HCT116 (cell line): ENCODE data around the gene EPSTI1. TPM values are rescaled to one million over a fixed set of nuclear protein-coding genes. Genes with fewer than 3 reads are reported as not detected.

Experiments used
- ATAC-seq: fragments of 200-7000 bp; cut with Tn5 transposase; 2 replicates; pipeline ENCODE4 v1.9.1; 2020; ENCODE audit warnings: mild to moderate bottlenecking, moderate library complexity
- BruUV-seq: library from RNA; stranded (reverse); fragments of 400-500 nt; replicated peaks from 2 replicates; lab custom pipeline; 2021; lab: Mats Ljungman, UMichigan
- CTCF ChIA-PET: fragments of 300-600 bp; sonication (Branson Sonifier 250); formaldehyde crosslinking; loops from one replicate; lab custom pipeline; 2021; ENCODE audit warnings: antibody characterized with exemption; lab: Charles Lee
- POLR2A ChIA-PET: fragments of 300-600, 350-600 bp; sonication (Branson Sonifier 250); formaldehyde crosslinking; loops from one replicate; lab custom pipeline; 2021; ENCODE audit warnings: antibody characterized with exemption; lab: Charles Lee
- RAD21 ChIA-PET, 2 experiments: fragments of 300-600 bp; sonication (Branson Sonifier 250); formaldehyde crosslinking; loops; one replicate each; lab custom pipeline; 2023; ENCODE audit warnings: low total read pairs in 2 of 2; ENCODE audit not compliant: uncharacterized antibody in 2 of 2, unreplicated experiment in 2 of 2, low non-redundant PET in 1 of 2; lab: Charles Lee
- DNase-seq: peaks from one replicate; pipeline ENCODE4 v3.0.0-alpha.2; 2010; ENCODE audit warnings: low read depth, low spot score
- H2AFZ ChIP-seq: fragments of 200-600 bp; shearing (Covaris generic), sonication (generic); 2 replicates; pipeline ENCODE4 v1.6.1; 2017; ENCODE audit warnings: low read depth, mixed run types, mixed read lengths, antibody characterized with exemption, low read length; ENCODE audit not compliant: poor library complexity, severe bottlenecking
- H3K27ac ChIP-seq: 2 replicates; pipeline ENCODE4 v1.5.1; 2012; ENCODE audit warnings: low read depth, low read length
- H3K27me3 ChIP-seq: fragments of 200-600 bp; sonication (generic); 2 replicates; pipeline ENCODE4 v1.6.1; 2016; ENCODE audit warnings: mixed run types, low read length, mixed read lengths; ENCODE audit not compliant: insufficient read depth
- H3K36me3 ChIP-seq, 2 experiments: fragments of 200-500 bp in 1 of 2; fragments of 200-600 bp in 1 of 2; sonication (Bioruptor generic) in 1 of 2; sonication (generic) in 1 of 2; 2 replicates each; pipeline versions ENCODE4 v1.5.1 to v1.6.1; 2014 to 2016; ENCODE audit warnings: low read length in 2 of 2, inconsistent platforms in 1 of 2, mixed read lengths in 1 of 2, mixed run types in 1 of 2; ENCODE audit not compliant: insufficient read depth in 2 of 2, control insufficient read depth in 1 of 2
- H3K4me1 ChIP-seq, 2 experiments: fragments of 200-600 bp in 1 of 2; sonication (generic) in 1 of 2; 2 replicates each; pipeline versions ENCODE4 v1.5.1 to v1.6.1; 2012 to 2017; ENCODE audit warnings: low read length in 2 of 2, inconsistent platforms in 1 of 2, mild to moderate bottlenecking in 1 of 2, mixed read lengths in 1 of 2, mixed run types in 1 of 2, moderate library complexity in 1 of 2; ENCODE audit not compliant: insufficient read depth in 2 of 2, control insufficient read depth in 1 of 2
- H3K4me2 ChIP-seq: fragments of 200-600 bp; sonication (generic); 2 replicates; pipeline ENCODE4 v1.6.1; 2017; ENCODE audit warnings: mixed run types, low read length, mixed read lengths
- H3K4me3 ChIP-seq, 2 experiments: fragments of 200-600 bp in 1 of 2; sonication (generic) in 1 of 2; replicated peaks in 1 of 2; 2 replicates each; pipeline ENCODE4 v1.5.1; 2011 to 2016; ENCODE audit warnings: low read length in 2 of 2, control low read depth in 1 of 2, low read depth in 1 of 2, mild to moderate bottlenecking in 1 of 2, mixed read lengths in 1 of 2, mixed run types in 1 of 2
- H3K79me2 ChIP-seq: fragments of 200-600 bp; sonication (generic); 2 replicates; pipeline ENCODE4 v1.6.1; 2017; ENCODE audit warnings: mild to moderate bottlenecking, mixed run types, low read length, moderate library complexity, mixed read lengths; ENCODE audit not compliant: insufficient read depth
- H3K9ac ChIP-seq: fragments of 200-600 bp; sonication (generic); 2 replicates; pipeline ENCODE4 v1.6.1; 2016; ENCODE audit warnings: low read length, mixed read lengths
- H3K9me2 ChIP-seq: fragments of 200-600 bp; sonication (generic), shearing (Covaris generic); 2 replicates; pipeline ENCODE4 v1.6.1; 2017; ENCODE audit warnings: mixed run types, mild to moderate bottlenecking, moderate library complexity; ENCODE audit not compliant: insufficient read depth
- H3K9me3 ChIP-seq, 2 experiments: fragments of 200-500 bp in 1 of 2; fragments of 200-600 bp in 1 of 2; sonication (Bioruptor generic) in 1 of 2; sonication (generic) in 1 of 2; 2 replicates each; pipeline ENCODE4 v1.6.1; 2014 to 2017; ENCODE audit warnings: low read length in 2 of 2, mixed read lengths in 2 of 2, inconsistent platforms in 1 of 2, low read depth in 1 of 2, mild to moderate bottlenecking in 1 of 2, mixed run types in 1 of 2, moderate library complexity in 1 of 2; ENCODE audit not compliant: control insufficient read depth in 1 of 2, insufficient read depth in 1 of 2
- H4K20me1 ChIP-seq: fragments of 200-600 bp; sonication (generic), shearing (Covaris generic); 2 replicates; pipeline ENCODE4 v1.6.1; 2017; ENCODE audit warnings: mixed run types, mild to moderate bottlenecking, moderate library complexity; ENCODE audit not compliant: insufficient read depth
- CEBPB ChIP-seq: IDR thresholded peaks from 2 replicates; pipeline ENCODE4 v1.6.1; 2012; ENCODE audit warnings: low read depth
- EGR1 ChIP-seq: IDR thresholded peaks from 2 replicates; pipeline ENCODE4 v1.6.1; 2012; ENCODE audit warnings: low read depth
- ELF1 ChIP-seq: IDR thresholded peaks from 2 replicates; pipeline ENCODE4 v1.6.1; 2012; ENCODE audit warnings: low read depth, borderline replicate concordance
- EZH2phosphoT487 ChIP-seq: fragments of 200-600 bp; IDR thresholded peaks from 2 replicates; pipeline ENCODE4 v1.6.1; 2018; ENCODE audit warnings: antibody characterized with exemption, borderline replicate concordance
- POLR2AphosphoS5 ChIP-seq: IDR thresholded peaks from 2 replicates; pipeline ENCODE4 v1.6.1; 2011; ENCODE audit warnings: mild to moderate bottlenecking, low read depth, low read length, moderate library complexity
- TCF7L2 ChIP-seq: IDR thresholded peaks from 2 replicates; pipeline ENCODE4 v1.7.0; 2011; ENCODE audit warnings: borderline replicate concordance, inconsistent platforms; ENCODE audit not compliant: insufficient read depth, insufficient read length; ENCODE audit errors: extremely low read depth
- YY1 ChIP-seq: IDR thresholded peaks from 2 replicates; pipeline ENCODE4 v1.6.1; 2011; ENCODE audit warnings: low read length, low read depth, moderate library complexity, mild to moderate bottlenecking; ENCODE audit not compliant: insufficient replicate concordance; ENCODE audit errors: extremely low read depth
- ZFX ChIP-seq: fragments of 450-650 bp; IDR thresholded peaks from 2 replicates; pipeline ENCODE4 v1.6.1; 2017
- intact Hi-C: fragments of 100-400 bp; cut with micrococcal nuclease; formaldehyde crosslinking; loops from 2 replicates; pipeline ENCODE4 v1.10.0; 2022
- total RNA-seq: library from RNA; stranded (reverse); gene quantifications from one replicate; pipeline ENCODE4 v1.2.1, GENCODE V29; 2021; ENCODE audit not compliant: unreplicated experiment
- TF ChIP-seq, protein P1 (sequence below), 3 experiments: fragments of 200-600 bp in 1 of 3; sonication (generic) in 1 of 3; IDR thresholded peaks in 2 of 3; conservative IDR thresholded peaks in 1 of 3; 2 replicates each; pipeline ENCODE4 v1.5.1; 2012 to 2017; ENCODE audit warnings: low read depth in 2 of 3, low read length in 2 of 3, antibody characterized with exemption in 1 of 3, borderline replicate concordance in 1 of 3, control low read depth in 1 of 3, mild to moderate bottlenecking in 1 of 3, mixed read lengths in 1 of 3, mixed run types in 1 of 3, moderate library complexity in 1 of 3; ENCODE audit not compliant: insufficient read depth in 1 of 3
- TF ChIP-seq, protein P2 (sequence below): IDR thresholded peaks from 2 replicates; pipeline ENCODE4 v1.6.1; 2012
- TF ChIP-seq, protein P3 (sequence below): IDR thresholded peaks from 2 replicates; pipeline ENCODE4 v1.6.1; 2012

The EPSTI1 gene
- total RNA-seq, 1 experiment from 2014 or later = 0.69 TPM

DNA sequence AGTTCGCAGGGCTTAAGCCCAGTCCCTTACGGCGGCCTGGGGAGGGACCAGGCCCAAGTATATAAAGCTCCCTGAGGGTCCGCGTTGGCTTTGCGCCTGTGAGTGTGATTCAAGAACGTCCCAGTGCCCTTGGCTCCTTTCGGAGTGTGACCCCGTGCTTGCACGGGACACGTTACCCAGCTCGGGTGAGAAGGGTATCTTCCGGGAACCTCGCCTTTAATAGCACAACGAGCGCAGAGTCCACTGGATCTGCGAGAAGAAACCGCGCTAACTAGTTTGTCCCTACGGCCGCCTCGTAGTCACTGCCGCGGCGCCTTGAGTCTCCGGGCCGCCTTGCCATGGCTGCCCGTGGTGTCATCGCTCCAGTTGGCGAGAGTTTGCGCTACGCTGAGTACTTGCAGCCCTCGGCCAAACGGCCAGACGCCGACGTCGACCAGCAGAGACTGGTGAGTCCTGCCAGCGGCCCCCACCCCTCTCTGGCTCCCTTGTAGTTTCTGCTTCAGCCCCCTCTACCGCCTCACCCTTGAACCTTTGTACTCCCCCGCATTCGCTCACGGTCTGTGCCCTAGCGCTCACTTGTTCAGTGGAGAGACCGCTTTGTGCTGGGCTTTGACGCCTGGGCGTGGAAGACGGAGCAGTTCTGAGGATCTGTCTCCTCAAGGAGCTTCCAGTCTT lies 31.4 kb upstream of the EPSTI1 start, which contains the start of gene DNAJC15:
DNAJC15 (plus strand) TSS at position 298 of the 675 bp plus-strand sequence; CDS start at position 339, 41 bp downstream.
- RAD21 ChIA-PET = no interaction called here
- POLR2A ChIA-PET = interaction anchor here (2.0 kb wide), 1 partner anchor 34 kb away, joined by 5 read pairs; no protein-coding TSS in a partner anchor
- Histone ChIP-seq H3K27me3 (no peaks in the 10 kb centered on the region), H3K4me2 (peak within 1 kb of the TSS; percentile 81), H3K79me2 (peaks cover 27% of the 10 kb centered on the region), H3K4me3 (peak within 1 kb of the TSS; percentile 69 to 78), H3K9me2 (no peaks in the 10 kb centered on the region), H3K9me3 (no peaks in the 10 kb centered on the region), H4K20me1 (no peaks in the 10 kb centered on the region), H3K9ac (peak within 1 kb of the TSS; percentile 78), H3K27ac (peak within 1 kb of the TSS; percentile 74), H3K36me3 (no peaks in the 10 kb centered on the region; a peak in 1 of 4 replicates), H2AFZ (peak within 1 kb of the TSS; percentile 78), H3K4me1 (peaks cover 0 to 11% of the 10 kb centered on the region in 2 experiments; a peak in 1 of 4 replicates)
- intact Hi-C loops = no loop called here
- peak; percentile 80 for ATAC-seq
- no peak for TF ChIP-seq EZH2phosphoT487
- peak; percentile 61 for TF ChIP-seq POLR2AphosphoS5
- 0 out of 2 replicates have a peak, but pooled peaks have one; percentile 20 for TF ChIP-seq ZFX
- TF ChIP-seq CEBPB = no peak
- TF ChIP-seq EGR1 = peak; percentile 84
- TF ChIP-seq, protein P1, sequence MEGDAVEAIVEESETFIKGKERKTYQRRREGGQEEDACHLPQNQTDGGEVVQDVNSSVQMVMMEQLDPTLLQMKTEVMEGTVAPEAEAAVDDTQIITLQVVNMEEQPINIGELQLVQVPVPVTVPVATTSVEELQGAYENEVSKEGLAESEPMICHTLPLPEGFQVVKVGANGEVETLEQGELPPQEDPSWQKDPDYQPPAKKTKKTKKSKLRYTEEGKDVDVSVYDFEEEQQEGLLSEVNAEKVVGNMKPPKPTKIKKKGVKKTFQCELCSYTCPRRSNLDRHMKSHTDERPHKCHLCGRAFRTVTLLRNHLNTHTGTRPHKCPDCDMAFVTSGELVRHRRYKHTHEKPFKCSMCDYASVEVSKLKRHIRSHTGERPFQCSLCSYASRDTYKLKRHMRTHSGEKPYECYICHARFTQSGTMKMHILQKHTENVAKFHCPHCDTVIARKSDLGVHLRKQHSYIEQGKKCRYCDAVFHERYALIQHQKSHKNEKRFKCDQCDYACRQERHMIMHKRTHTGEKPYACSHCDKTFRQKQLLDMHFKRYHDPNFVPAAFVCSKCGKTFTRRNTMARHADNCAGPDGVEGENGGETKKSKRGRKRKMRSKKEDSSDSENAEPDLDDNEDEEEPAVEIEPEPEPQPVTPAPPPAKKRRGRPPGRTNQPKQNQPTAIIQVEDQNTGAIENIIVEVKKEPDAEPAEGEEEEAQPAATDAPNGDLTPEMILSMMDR (IDR thresholded peaks at IDR 0.05 in 2 of 3, conservative IDR thresholded peaks at IDR 0.05 in 1 of 3; ENCODE audit: borderline replicate concordance in 1 of 3, insufficient read depth in 1 of 3, low read depth in 2 of 3, low read length in 2 of 3) = no peak
- TF ChIP-seq, protein P2, sequence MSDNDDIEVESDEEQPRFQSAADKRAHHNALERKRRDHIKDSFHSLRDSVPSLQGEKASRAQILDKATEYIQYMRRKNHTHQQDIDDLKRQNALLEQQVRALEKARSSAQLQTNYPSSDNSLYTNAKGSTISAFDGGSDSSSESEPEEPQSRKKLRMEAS = peak; percentile 20; the same call in 1 of the 2 replicates
- TF ChIP-seq, protein P3, sequence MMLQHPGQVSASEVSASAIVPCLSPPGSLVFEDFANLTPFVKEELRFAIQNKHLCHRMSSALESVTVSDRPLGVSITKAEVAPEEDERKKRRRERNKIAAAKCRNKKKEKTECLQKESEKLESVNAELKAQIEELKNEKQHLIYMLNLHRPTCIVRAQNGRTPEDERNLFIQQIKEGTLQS = no peak
- TF ChIP-seq TCF7L2 = peak; percentile 49
- peak; percentile 22; the same call in 1 of the 2 replicates for TF ChIP-seq ELF1
- TF ChIP-seq YY1 = peak; percentile 57
- BruUV-seq = no TSS peak
- CTCF ChIA-PET = no interaction called here
- DNase-seq = peak; percentile 63
